A673 (cell line): ENCODE measurements around the gene CD93.

Source experiments
- EZH2 ChIP-seq: fragments of 200-600 bp; sonication (generic); IDR thresholded peaks from 2 replicates; pipeline ENCODE4 v1.6.1; 2017; ENCODE audit warnings: borderline replicate concordance, low read depth, mild to moderate bottlenecking, mixed read lengths, antibody characterized with exemption, low read length; ENCODE audit not compliant: poor library complexity, severe bottlenecking
- TF ChIP-seq, protein P1 (sequence below): fragments of 300-800, 200-600 bp; sonication (generic); conservative IDR thresholded peaks from 2 replicates; pipeline ENCODE4 v1.5.1; 2017; ENCODE audit warnings: low read depth, mild to moderate bottlenecking, antibody characterized with exemption, low read length, moderate library complexity, mixed read lengths

DNA sequence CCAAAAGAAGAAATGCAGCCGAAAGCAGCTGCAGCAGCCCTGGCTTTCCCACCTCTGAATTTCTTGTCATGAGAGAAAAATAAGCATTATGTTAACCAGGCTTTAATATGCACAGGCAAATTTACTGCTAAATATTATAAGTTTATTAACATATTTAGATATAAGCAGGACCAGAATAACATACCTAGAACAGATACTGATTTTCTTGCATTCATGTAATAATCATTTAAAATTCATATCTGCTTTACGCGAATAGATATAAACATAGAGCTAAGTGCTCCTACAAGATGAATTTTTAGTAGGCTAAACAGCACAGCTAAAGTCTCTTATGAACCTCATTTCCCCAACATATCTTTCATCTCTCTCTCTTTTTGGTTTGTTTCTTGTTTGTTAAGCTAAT lies 14.7 kb downstream of the CD93 start:
- TF ChIP-seq, protein P1, sequence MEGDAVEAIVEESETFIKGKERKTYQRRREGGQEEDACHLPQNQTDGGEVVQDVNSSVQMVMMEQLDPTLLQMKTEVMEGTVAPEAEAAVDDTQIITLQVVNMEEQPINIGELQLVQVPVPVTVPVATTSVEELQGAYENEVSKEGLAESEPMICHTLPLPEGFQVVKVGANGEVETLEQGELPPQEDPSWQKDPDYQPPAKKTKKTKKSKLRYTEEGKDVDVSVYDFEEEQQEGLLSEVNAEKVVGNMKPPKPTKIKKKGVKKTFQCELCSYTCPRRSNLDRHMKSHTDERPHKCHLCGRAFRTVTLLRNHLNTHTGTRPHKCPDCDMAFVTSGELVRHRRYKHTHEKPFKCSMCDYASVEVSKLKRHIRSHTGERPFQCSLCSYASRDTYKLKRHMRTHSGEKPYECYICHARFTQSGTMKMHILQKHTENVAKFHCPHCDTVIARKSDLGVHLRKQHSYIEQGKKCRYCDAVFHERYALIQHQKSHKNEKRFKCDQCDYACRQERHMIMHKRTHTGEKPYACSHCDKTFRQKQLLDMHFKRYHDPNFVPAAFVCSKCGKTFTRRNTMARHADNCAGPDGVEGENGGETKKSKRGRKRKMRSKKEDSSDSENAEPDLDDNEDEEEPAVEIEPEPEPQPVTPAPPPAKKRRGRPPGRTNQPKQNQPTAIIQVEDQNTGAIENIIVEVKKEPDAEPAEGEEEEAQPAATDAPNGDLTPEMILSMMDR: no peak
- TF ChIP-seq EZH2: no peak
